Islet of Langerhans (tissue), 1 donor: ENCODE data around the gene PSME3IP1.
A peak's percentile ranks its signal among the peaks of the same experiment; 100 is the strongest.
"Not testable (repeated sequence)": the region's sequence is repeated elsewhere in the genome, so short reads cannot be mapped to it uniquely, and the experiment has no call there.

Experiments
- FAIRE-seq: peaks from one replicate; lab custom pipeline; 2011; peaks lifted over from hg19 to GRCh38; lab: Jason Lieb, UNC

PSME3IP1 gene

GRCh38 chr16:57196753-57197152 is 10.9 kb upstream of the PSME3IP1 start:
- FAIRE-seq, result no peak

DNA sequence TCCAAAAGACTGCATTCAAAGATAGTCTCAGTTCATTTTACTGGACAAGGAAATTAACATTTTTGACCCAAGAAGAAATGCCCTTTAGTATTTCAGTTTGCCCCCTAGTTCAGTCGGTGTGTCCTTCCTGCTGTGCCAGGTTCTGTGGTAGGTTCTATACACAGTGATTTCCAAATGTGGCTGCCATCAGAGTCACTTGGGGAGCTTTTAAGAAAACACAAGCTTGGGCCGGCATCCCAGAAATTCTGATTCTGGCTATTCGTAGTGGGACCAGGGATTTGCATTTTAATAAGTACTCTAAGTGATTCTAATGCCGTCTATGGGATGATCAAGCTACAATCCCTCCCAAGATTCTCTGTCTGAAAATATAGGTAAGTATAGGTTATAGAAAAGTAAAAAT is 10.4 kb upstream of the PSME3IP1 start:
- FAIRE-seq, result no peak

- FAIRE-seq, result peak; percentile 98
These were observed 8.7 kb upstream of the PSME3IP1 start for GRCh38 chr16:57194512-57194911.

GRCh38 chr16:57192720-57193486 is 7.1 kb upstream of the PSME3IP1 start:
- no peak for FAIRE-seq

- FAIRE-seq, result no peak
These were observed 6.3 kb upstream of the PSME3IP1 start for GRCh38 chr16:57192146-57192545.

DNA sequence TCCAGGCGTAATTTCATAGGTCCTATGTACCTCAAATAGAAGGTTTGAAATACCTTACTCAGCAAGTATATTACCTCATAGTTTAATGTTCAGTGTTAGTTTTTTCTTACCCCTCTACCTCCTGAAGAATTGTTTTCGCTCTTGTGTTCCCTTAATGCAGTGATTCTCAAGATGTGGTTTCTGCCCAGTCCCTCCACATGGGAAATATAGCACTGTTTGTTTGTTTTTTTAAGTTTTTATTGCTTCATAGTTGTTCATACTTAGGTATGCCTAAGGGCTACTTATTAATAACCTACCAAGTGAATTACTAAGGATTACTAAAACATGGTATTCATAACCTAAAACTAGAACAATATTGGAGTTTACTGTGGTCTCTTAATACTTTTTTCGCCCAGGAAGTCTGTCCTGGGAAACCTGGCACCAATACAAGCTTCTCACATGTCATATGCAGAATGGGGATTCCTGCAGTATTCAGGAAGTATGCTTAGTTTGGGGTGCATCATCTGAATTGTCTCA is 5.3 kb upstream of the PSME3IP1 start:
- no peak for FAIRE-seq

- FAIRE-seq, result no peak
These were observed 4.3 kb upstream of the PSME3IP1 start for GRCh38 chr16:57190136-57190535.

- not testable (repeated sequence) for FAIRE-seq
These were observed 3.7 kb upstream of the PSME3IP1 start for GRCh38 chr16:57189527-57189926.

GRCh38 chr16:57188711-57189002 is 2.8 kb upstream of the PSME3IP1 start:
- FAIRE-seq, result no peak

DNA sequence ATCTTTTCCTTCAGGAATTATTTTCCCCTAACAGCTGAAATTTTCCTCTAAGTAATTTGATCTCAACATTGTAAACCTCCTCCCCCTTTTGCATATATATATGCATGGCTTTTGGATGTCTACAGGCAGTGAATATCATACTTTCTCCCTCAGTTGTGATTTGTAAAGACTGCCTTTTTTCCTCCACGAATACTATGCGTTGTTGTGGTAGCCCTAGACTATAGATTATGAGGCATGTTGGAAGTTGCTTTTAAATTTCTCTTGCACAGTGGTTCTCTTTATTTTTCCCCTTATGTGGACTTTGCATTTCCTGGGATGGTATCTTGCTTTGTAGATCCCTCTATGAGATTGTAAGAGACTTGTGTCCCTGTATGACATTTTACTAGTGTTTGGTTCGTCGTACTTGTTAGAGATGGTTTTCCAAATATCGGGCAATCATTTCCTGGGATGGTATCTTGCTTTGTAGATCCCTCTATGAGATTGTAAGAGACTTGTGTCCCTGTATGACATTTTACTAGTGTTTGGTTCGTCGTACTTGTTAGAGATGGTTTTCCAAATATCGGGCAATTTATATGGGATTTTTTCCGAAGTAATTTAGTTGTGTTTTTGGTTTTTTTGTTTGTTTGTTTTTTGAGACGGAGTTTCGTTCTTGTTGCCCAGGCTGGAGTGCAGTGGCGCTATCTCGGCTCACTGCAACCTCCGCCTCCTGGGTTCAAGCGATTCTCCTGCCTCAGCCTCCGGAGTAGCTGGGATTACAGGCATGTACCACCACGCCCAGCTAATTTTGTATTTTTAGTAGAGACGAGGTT is 2.3 kb upstream of the PSME3IP1 start:
- FAIRE-seq, result peak; percentile 68

DNA sequence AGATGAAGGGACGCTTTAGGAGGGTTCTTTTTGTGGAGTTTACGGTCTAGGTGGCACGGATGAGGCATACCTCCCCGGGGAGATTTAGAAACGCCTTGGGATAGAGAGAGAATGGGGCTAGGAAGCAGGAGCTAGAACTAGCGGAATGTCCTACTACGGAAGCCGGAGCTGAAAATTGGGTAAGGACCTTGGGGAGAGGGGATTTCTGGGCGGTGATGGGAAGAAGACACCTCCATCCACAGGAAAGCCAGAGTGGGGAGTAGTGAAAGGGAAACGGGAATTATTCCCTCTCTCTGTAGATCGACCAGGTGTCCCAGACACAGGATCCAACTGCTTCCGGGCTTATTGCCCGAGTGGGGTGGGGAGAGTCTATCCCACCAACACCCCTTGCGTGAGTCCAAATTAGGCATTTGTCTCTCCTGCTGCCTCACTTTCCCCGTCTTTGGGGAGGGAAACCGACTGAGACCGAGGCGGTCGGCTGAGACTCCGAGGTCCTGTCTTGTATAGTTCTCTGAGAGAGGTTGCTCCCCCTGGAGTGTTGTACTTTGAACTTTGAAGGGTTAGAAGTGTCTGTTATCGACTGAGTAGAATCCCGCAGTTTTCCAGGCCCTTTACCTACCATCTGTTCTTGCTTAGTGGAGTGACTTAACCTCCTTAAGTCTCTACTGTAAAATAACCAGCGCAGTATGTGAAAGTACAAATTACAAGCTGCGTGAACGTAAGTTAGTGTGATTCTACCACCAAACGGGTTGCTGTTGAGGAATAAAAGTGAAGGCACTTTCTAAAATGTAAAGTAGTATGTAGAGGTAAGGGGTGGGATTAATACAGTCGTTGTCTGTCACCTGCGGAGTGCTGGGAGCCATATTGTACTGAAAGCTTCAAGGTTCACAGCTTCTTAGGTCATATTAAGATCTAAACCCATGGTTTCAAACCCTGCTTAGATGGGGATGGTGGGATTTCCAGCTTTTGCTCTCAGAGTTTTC is 1.3 kb upstream of the PSME3IP1 start:
- FAIRE-seq, result no peak

DNA sequence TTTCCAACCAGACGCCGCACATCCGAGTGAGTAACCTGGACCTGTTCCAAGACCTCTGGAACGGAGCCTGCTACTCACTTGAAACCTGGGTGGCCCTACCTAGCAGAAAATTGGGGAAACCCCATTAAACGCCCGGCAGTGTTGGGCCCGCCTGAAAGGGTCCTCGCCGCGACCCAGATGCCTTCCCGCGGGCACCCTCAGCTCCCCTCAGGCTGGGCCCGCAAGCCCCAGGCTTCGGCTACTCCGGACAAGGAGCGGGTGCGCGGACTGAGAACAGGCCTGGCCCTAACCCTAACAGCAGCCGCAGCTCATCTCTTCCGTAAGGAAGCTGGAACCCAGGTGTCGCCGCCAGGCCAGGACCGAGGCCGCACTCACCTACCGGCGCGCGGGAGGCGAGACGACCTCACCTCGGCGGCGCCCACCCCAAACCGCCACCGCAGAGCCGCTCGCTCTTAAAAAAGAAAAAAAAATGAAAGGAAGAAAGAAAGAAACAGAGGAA is 344 bp downstream of the PSME3IP1 start:
- no peak for FAIRE-seq

- FAIRE-seq, result no peak
These were observed 873 bp downstream of the PSME3IP1 start for GRCh38 chr16:57184887-57185445.

DNA sequence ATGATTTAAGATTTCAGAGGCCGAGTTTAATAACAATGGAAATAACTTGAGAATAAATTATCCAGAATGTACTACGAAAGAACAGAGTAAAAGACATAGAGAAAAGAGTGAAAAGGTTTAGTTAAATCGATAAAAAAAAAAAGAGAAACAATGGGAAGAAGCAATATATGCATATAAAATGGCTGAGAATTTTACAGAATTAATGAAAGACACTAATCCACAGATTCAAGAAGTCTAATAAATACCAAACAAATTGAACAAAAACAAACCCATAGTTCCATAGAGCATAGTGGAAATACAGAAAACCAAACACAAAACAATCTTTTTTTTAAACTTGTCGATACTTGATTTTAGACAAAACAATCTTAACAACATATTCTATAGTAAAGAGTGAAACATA is 1.7 kb downstream of the PSME3IP1 start:
- FAIRE-seq, result no peak

- FAIRE-seq, result no peak
These were observed 6.5 kb downstream of the PSME3IP1 start for GRCh38 chr16:57179215-57179828.

DNA sequence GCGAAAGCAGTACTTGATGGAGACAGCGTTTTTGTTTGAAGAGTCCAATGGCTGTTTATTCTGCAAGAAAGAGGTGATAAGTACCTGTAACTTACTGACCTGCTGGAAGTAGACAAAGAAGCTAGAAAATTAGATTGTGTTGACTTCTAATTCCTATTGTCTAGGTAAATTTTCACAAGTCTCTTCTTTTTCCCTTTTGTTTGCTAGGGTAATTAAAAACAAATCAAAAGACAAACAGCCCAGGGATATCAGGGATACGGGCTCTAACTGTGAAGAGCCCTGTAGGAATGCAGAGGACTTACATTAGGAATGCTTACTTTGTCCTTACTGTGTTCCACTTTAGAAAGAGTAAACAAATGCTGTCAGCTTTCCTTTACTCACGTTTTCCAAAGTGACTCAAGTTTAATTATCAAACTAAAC is 7.0 kb downstream of the PSME3IP1 start:
- FAIRE-seq, result no peak

DNA sequence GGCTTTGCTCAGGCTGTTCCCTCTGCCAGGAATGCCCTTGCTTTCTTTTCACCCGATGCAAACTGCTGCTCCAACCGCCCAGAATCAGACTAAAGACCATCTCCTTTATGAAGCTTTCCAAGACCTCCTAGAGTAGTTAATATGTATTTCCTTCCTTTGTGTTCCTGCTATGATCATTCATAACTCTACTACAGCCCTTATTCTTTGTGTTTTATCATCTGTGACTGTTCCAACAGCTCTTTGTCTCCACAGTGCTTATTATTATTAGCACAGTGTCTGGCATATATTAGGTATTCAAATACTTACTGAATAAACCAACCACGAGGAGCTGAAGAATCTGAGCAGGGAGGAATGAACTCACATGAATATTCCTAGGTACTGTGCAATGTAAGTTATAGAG is 7.6 kb downstream of the PSME3IP1 start:
- FAIRE-seq, result no peak

- no peak for FAIRE-seq
These were observed 9.9 kb downstream of the PSME3IP1 start for GRCh38 chr16:57175896-57176295.

- FAIRE-seq, result no peak
These were observed 13.0 kb downstream of the PSME3IP1 start for GRCh38 chr16:57172721-57173290.

DNA sequence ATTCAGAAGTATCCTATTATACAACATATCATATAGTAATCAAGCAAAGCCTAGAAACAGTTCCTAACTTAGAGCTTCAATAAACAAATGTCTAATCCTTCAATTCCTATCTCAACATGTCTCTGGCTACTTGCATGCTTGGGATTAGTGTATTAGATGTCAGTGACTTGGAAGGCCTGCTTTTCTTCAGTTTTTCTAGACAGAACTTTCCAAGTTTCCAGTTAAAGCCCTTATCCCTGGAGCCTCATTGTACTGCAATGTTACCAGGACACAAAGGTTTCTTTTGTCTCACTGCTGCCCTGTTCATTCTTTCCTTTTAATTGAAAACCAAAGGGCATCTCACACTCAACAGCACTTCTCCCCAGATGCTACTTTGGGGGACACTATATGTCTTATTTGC is 16.5 kb downstream of the PSME3IP1 start:
- no peak for FAIRE-seq

- peak; percentile 58 for FAIRE-seq
These were observed 17.9 kb downstream of the PSME3IP1 start for GRCh38 chr16:57167953-57168352.
